GM12865 (cell line): ENCODE data around the gene KRTAP27-1.

Experiments
- DNase-seq: peaks from one replicate; pipeline ENCODE4 v3.0.0; 2010; ENCODE audit warnings: low read depth
- H3K4me3 ChIP-seq: 2 replicates; pipeline ENCODE4 v1.5.1; 2011; ENCODE audit warnings: mild to moderate bottlenecking, low read depth, low read length, control low read depth
- CTCF ChIP-seq: IDR thresholded peaks from 2 replicates; pipeline ENCODE4 v1.5.1; 2011; ENCODE audit warnings: low read length, control low read depth, low read depth, inconsistent platforms; ENCODE audit not compliant: insufficient read depth; ENCODE audit errors: missing control alignments

The KRTAP27-1 gene

GRCh38 chr21:30349572-30349971 lies 12.1 kb upstream of the KRTAP27-1 start:
- DNase-seq, result no peak
- no peak for TF ChIP-seq CTCF
- no peak overlapping the region for H3K4me3 ChIP-seq

DNA sequence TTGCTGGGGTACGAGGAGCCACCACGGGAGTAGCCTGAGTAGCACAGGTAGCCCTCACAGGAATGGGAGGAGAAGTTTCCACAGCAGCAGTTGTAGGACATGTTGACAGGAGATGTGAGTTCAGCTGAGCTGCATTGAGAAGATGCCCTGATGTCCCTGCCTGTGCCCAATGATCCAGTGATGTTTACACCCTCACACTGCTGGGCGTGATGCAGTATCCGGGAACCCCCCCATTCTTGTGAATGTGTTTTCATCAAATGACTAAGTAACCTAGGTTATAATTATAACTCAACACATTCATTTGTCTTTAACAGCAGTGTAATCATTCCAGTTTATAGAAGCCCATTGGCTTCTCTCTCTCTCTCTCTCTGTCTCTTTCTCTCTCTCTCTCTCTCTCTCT lies 11.0 kb upstream of the KRTAP27-1 start, which contains the start of gene KRTAP23-1:
Gene KRTAP23-1 (minus strand): TSS at position 101 of the 400 bp plus-strand sequence. CDS start 0 bp downstream, at position 101.
- TF ChIP-seq CTCF, result no peak
- peak; percentile 1 for DNase-seq

GRCh38 chr21:30345014-30345413 lies 7.5 kb upstream of the KRTAP27-1 start:
- H3K4me3 ChIP-seq, result no peak overlapping the region
- TF ChIP-seq CTCF, result no peak
- no peak for DNase-seq

More for the DNA sequence above, 11.0 kb upstream of the KRTAP27-1 start, which contains the start of gene KRTAP23-1:
- H3K4me3 ChIP-seq, result no peak within 1 kb of the TSS

- TF ChIP-seq CTCF, result peak; percentile 63
- DNase-seq, result peak; percentile 29
Measured at GRCh38 chr21:30340714-30341573, 3.5 kb upstream of the KRTAP27-1 start.

DNA sequence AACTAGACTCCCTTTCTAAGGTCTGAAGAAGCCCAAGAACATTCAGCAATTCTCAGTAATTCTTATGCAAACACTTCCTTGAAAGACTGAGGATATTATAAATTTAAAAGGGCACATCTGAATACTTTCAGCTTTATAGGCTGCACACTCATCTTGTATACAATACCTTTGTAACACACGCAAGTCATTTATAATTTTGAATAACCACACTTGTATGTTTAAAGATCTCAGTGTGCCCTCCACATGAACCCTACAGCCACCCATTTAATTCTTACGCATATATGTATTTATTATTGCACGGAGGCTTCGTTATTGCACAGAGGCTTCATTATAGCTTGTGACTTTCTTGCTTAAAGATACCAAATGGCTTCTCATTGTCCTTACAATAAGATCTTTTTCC lies 1.2 kb upstream of the KRTAP27-1 start:
- H3K4me3 ChIP-seq, result no peak overlapping the region
- DNase-seq, result no peak
- no peak for TF ChIP-seq CTCF

More at GRCh38 chr21:30340714-30341573, 3.5 kb upstream of the KRTAP27-1 start:
- no peak overlapping the region for H3K4me3 ChIP-seq

DNA sequence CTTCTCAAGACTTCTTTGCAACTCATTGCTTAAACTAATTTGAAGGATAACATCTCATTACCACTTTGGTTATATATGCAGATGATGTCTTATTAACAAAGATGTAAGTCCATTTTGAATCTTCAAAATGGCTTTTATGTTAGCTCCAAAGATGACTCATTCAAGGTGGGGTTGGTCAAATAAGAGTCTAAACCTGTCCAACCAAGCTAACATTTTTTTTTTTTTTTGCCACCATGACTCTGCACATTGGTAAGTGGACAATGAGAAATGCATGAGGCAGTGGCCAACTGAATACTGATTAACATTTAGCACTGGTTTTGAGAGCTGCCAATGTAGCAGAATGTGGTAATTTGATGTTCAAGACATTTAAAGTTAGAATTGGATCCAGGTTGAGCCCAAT lies 278 bp upstream of the KRTAP27-1 start:
- DNase-seq, result no peak
- H3K4me3 ChIP-seq, result no peak overlapping the region
- no peak for TF ChIP-seq CTCF

- H3K4me3 ChIP-seq, result no peak overlapping the region
- no peak for TF ChIP-seq CTCF
- no peak for DNase-seq
Measured at GRCh38 chr21:30336596-30336995, 898 bp downstream of the KRTAP27-1 start.
